Endothelial cell of umbilical vein (primary cell): Measurements from ENCODE around the gene ZNF557. TPM values are rescaled to one million over a fixed set of nuclear protein-coding genes. Genes with fewer than 3 reads are reported as not detected.

Experiments used
- BruUV-seq: library from RNA; stranded (reverse); fragments of 400-500 nt; replicated peaks from 2 replicates; lab custom pipeline; 2021; lab: Mats Ljungman, UMichigan
- CTCF ChIA-PET: fragments of 300-600, 350-600 bp; sonication (Branson Sonifier 250); formaldehyde crosslinking; loops from one replicate; lab custom pipeline; 2021; ENCODE audit warnings: antibody characterized with exemption, inconsistent platforms; lab: Charles Lee
- POLR2A ChIA-PET: fragments of 300-600, 350-600 bp; sonication (Branson Sonifier 250); formaldehyde crosslinking; loops from one replicate; lab custom pipeline; 2021; ENCODE audit warnings: antibody characterized with exemption, inconsistent platforms; lab: Charles Lee
- DNase-seq: peaks from one replicate; pipeline ENCODE4 v3.0.0-alpha.2; 2011; ENCODE audit warnings: low read depth, low spot score
- FAIRE-seq: peaks from 2 replicates; lab custom pipeline; 2011; peaks lifted over from hg19 to GRCh38; lab: Jason Lieb, UNC
- H2AFZ ChIP-seq: 2 replicates; pipeline ENCODE4 v1.6.0; 2012; ENCODE audit warnings: low read depth, low read length, control low read depth, inconsistent platforms
- H3K27ac ChIP-seq: 2 replicates; pipeline ENCODE4 v1.5.1; 2011; ENCODE audit warnings: low read depth, mild to moderate bottlenecking, control low read depth, low read length, moderate library complexity; ENCODE audit not compliant: insufficient read depth
- H3K27me3 ChIP-seq, 2 experiments: 2 replicates each; pipeline versions ENCODE4 v1.6.0 to v1.6.1; 2011; ENCODE audit warnings: low read length in 2 of 2, mixed read lengths in 1 of 2; ENCODE audit not compliant: control insufficient read depth in 2 of 2, insufficient read depth in 2 of 2
- H3K36me3 ChIP-seq, 2 experiments: 2 replicates in 1 of 2; 3 replicates in 1 of 2; pipeline ENCODE4 v1.5.1; 2011; ENCODE audit warnings: low read length in 2 of 2, mild to moderate bottlenecking in 1 of 2, moderate library complexity in 1 of 2; ENCODE audit not compliant: control insufficient read depth in 2 of 2, insufficient read depth in 2 of 2; ENCODE audit errors: extremely low read depth in 1 of 2
- H3K4me1 ChIP-seq: 3 replicates; pipeline ENCODE4 v1.5.1; 2011; ENCODE audit warnings: mild to moderate bottlenecking, low read length; ENCODE audit not compliant: control insufficient read depth, insufficient read depth; ENCODE audit errors: extremely low read depth
- H3K4me2 ChIP-seq: 2 replicates; pipeline ENCODE4 v1.6.1; 2011; ENCODE audit warnings: low read length, control low read depth, mixed read lengths; ENCODE audit not compliant: insufficient read depth
- H3K4me3 ChIP-seq, 3 experiments: fragments of 200-600 bp in 1 of 3; sonication (generic), shearing (Covaris generic) in 1 of 3; replicated peaks in 1 of 3; 2 replicates each; pipeline ENCODE4 v1.5.1; 2011 to 2016; ENCODE audit warnings: control low read depth in 3 of 3, low read length in 3 of 3, mild to moderate bottlenecking in 2 of 3, inconsistent platforms in 1 of 3, low read depth in 1 of 3, moderate library complexity in 1 of 3; ENCODE audit not compliant: insufficient read depth in 1 of 3
- H3K79me2 ChIP-seq: 2 replicates; pipeline ENCODE4 v1.6.0; 2012; ENCODE audit warnings: low read length, inconsistent platforms; ENCODE audit not compliant: control insufficient read depth, insufficient read depth
- H3K9ac ChIP-seq: replicated peaks from 2 replicates; pipeline ENCODE3; 2011; ENCODE audit warnings: low read length, control low read depth; ENCODE audit not compliant: insufficient read depth; ENCODE audit errors: extremely low read depth
- H3K9me1 ChIP-seq: replicated peaks from 3 replicates; pipeline ENCODE4 v1.6.0; 2011; ENCODE audit warnings: mild to moderate bottlenecking, low read length; ENCODE audit not compliant: control insufficient read depth, insufficient read depth; ENCODE audit errors: extremely low read depth
- H3K9me3 ChIP-seq: replicated peaks from 2 replicates; pipeline ENCODE4 v1.5.1; 2012; ENCODE audit warnings: low read length, inconsistent platforms; ENCODE audit not compliant: control insufficient read depth, insufficient read depth
- H4K20me1 ChIP-seq: replicated peaks from 2 replicates; pipeline ENCODE3; 2011; ENCODE audit warnings: mild to moderate bottlenecking, low read length; ENCODE audit not compliant: control insufficient read depth, insufficient read depth; ENCODE audit errors: extremely low read depth
- EZH2 ChIP-seq: IDR thresholded peaks from 2 replicates; pipeline ENCODE4 v1.6.1; 2012; ENCODE audit warnings: borderline replicate concordance, low read depth, mild to moderate bottlenecking, moderate library complexity, low read length, inconsistent platforms; ENCODE audit not compliant: severe bottlenecking
- FOS ChIP-seq: IDR thresholded peaks from 2 replicates; pipeline ENCODE4 v1.6.1; 2011; ENCODE audit warnings: mild to moderate bottlenecking, low read length, moderate library complexity, borderline replicate concordance; ENCODE audit not compliant: insufficient read depth
- GATA2 ChIP-seq: IDR thresholded peaks from 2 replicates; pipeline ENCODE4 v1.7.0; 2011; ENCODE audit warnings: low read depth, mild to moderate bottlenecking, moderate library complexity, mixed read lengths, low read length; ENCODE audit not compliant: insufficient read length, insufficient read depth
- JUN ChIP-seq: IDR thresholded peaks from 2 replicates; pipeline ENCODE4 v1.6.1; 2011; ENCODE audit warnings: borderline replicate concordance, low read depth; ENCODE audit not compliant: insufficient read length, insufficient read depth
- MYC ChIP-seq: IDR thresholded peaks from one replicate; pipeline ENCODE4 v1.6.1; 2011; ENCODE audit warnings: mild to moderate bottlenecking, low read depth, low read length
- POLR2A ChIP-seq: IDR thresholded peaks from 2 replicates; pipeline ENCODE4 v1.6.1; 2012; ENCODE audit warnings: low read depth, mild to moderate bottlenecking, control low read depth, low read length
- POLR2AphosphoS5 ChIP-seq: IDR thresholded peaks from 2 replicates; pipeline ENCODE4 v1.6.1; 2012; ENCODE audit warnings: low read depth, mild to moderate bottlenecking, control low read depth, low read length, moderate library complexity; ENCODE audit not compliant: insufficient read depth
- dilution Hi-C: fragments of 300-500 bp; cut with MboI; formaldehyde crosslinking; loops from one replicate; pipeline ENCODE4 v1.15.0; 2019; ENCODE audit warnings: low sequenced_read_pairs; ENCODE audit not compliant: extremely low pct_ligation_motif_present
- intact Hi-C: fragments of 100-400 bp; cut with micrococcal nuclease; formaldehyde crosslinking; loops from one replicate; pipeline ENCODE4 v1.10.0; 2022
- polyA plus RNA-seq, 4 experiments: library from polyadenylated mRNA; depleted of rRNA in 3 of 4; stranded (reverse) in 3 of 4; unstranded in 1 of 4; fragments of >200 nt; gene quantifications; 2 replicates each; pipeline versions ENCODE4 v1.2.1 to v1.2.3, GENCODE V29; 2011 to 2012; ENCODE audit warnings: missing spikeins in 1 of 4
- total RNA-seq: library from RNA; stranded (reverse); gene quantifications from 2 replicates; pipeline ENCODE4 v1.2.3, GENCODE V29; 2021
- TF ChIP-seq, protein P1 (sequence below): IDR thresholded peaks from 2 replicates; pipeline ENCODE4 v1.6.1; 2011; ENCODE audit not compliant: insufficient read depth, insufficient read length
- TF ChIP-seq, protein P2 (sequence below), 2 donors: IDR thresholded peaks; 1 replicate in 1 of 2; 2 replicates in 1 of 2; pipeline ENCODE4 v1.5.1; 2011; ENCODE audit warnings: low read length in 2 of 2, mild to moderate bottlenecking in 2 of 2, moderate library complexity in 2 of 2, control low read depth in 1 of 2, inconsistent platforms in 1 of 2, low read depth in 1 of 2; ENCODE audit not compliant: insufficient read depth in 1 of 2; ENCODE audit errors: extremely low read depth in 1 of 2

ZNF557 gene
- total and polyA plus RNA-seq, 2 donors (not counting 3 experiments of a cell fraction or from before 2014, with no cell fraction given), result 1.9 to 8.0 TPM

DNA sequence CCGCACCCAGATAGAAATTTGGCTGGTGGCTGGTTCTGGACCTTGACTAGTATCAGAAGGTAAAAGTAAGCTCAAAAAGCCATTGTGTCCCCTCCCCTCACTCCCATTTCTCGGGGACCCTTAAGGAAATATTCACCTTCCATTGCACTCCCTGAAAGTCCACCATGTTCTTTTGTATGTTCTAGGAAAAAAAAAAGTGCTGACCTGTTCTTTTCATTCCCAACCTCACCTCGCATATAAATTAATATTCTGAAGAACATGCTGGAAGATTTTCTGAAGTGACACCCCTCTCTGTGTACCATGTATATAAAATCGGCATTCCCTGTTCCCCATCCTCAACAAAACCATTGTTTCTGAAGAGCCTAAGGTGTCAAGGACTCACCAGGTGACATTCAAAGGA lies 43.2 kb downstream of the ZNF557 start:
- CTCF ChIA-PET, result interaction anchor here (1.0 to 1.8 kb wide), 2 partner anchors 10 to 170 kb away, joined by 3 to 6 read pairs; no protein-coding TSS in a partner anchor
- no peaks in the 10 kb centered on the region for H3K27me3 ChIP-seq
- no peaks in the 10 kb centered on the region for H3K79me2 ChIP-seq
- no peaks in the 10 kb centered on the region for H4K20me1 ChIP-seq
- no TSS peak for BruUV-seq
- H3K4me2 ChIP-seq, result no peak overlapping the region
- no peak overlapping the region for H2AFZ ChIP-seq
- dilution Hi-C loops (no loop called here), intact Hi-C loops (no loop called here)
- no peak overlapping the region for H3K9ac ChIP-seq
- H3K9me1 ChIP-seq, result no peaks in the 10 kb centered on the region
- FAIRE-seq (no peak), DNase-seq (no peak)
- POLR2A ChIA-PET, result no interaction called here
- no peak overlapping the region for H3K4me3 ChIP-seq
- peaks cover 0 to 4% of the 10 kb centered on the region in 2 experiments for H3K36me3 ChIP-seq
- no peak overlapping the region for H3K27ac ChIP-seq
- TF ChIP-seq POLR2AphosphoS5 (no peak), EZH2 (no peak), GATA2 (no peak), FOS (no peak), POLR2A (no peak), MYC (no peak), JUN (no peak)
- TF ChIP-seq, protein P1, sequence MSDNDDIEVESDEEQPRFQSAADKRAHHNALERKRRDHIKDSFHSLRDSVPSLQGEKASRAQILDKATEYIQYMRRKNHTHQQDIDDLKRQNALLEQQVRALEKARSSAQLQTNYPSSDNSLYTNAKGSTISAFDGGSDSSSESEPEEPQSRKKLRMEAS, result no peak
- TF ChIP-seq, protein P2, sequence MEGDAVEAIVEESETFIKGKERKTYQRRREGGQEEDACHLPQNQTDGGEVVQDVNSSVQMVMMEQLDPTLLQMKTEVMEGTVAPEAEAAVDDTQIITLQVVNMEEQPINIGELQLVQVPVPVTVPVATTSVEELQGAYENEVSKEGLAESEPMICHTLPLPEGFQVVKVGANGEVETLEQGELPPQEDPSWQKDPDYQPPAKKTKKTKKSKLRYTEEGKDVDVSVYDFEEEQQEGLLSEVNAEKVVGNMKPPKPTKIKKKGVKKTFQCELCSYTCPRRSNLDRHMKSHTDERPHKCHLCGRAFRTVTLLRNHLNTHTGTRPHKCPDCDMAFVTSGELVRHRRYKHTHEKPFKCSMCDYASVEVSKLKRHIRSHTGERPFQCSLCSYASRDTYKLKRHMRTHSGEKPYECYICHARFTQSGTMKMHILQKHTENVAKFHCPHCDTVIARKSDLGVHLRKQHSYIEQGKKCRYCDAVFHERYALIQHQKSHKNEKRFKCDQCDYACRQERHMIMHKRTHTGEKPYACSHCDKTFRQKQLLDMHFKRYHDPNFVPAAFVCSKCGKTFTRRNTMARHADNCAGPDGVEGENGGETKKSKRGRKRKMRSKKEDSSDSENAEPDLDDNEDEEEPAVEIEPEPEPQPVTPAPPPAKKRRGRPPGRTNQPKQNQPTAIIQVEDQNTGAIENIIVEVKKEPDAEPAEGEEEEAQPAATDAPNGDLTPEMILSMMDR (IDR thresholded peaks at IDR 0.05; ENCODE audit: extremely low read depth in 1 of 2, insufficient read depth in 1 of 2, low read depth in 1 of 2, low read length in 2 of 2), result no peak
- H3K4me1 ChIP-seq, result no peaks in the 10 kb centered on the region
- no peaks in the 10 kb centered on the region for H3K9me3 ChIP-seq
